GM12864 (cell line): Measurements from ENCODE around the gene TSPAN3.
A peak's percentile ranks its signal among the peaks of the same experiment; 100 is the strongest.

Experiments
- DNase-seq: peaks from one replicate; pipeline ENCODE4 v3.0.0-alpha.2; 2011; ENCODE audit warnings: low read depth
- H3K4me3 ChIP-seq: 2 replicates; pipeline ENCODE4 v1.5.1; 2011; ENCODE audit warnings: mild to moderate bottlenecking, low read depth, low read length, control low read depth
- TF ChIP-seq, protein P1 (sequence below): IDR thresholded peaks from 2 replicates; pipeline ENCODE4 v1.5.1; 2011; ENCODE audit warnings: low read depth, mild to moderate bottlenecking, moderate library complexity, low read length, control low read depth, inconsistent platforms; ENCODE audit errors: missing control alignments

The TSPAN3 gene

DNA sequence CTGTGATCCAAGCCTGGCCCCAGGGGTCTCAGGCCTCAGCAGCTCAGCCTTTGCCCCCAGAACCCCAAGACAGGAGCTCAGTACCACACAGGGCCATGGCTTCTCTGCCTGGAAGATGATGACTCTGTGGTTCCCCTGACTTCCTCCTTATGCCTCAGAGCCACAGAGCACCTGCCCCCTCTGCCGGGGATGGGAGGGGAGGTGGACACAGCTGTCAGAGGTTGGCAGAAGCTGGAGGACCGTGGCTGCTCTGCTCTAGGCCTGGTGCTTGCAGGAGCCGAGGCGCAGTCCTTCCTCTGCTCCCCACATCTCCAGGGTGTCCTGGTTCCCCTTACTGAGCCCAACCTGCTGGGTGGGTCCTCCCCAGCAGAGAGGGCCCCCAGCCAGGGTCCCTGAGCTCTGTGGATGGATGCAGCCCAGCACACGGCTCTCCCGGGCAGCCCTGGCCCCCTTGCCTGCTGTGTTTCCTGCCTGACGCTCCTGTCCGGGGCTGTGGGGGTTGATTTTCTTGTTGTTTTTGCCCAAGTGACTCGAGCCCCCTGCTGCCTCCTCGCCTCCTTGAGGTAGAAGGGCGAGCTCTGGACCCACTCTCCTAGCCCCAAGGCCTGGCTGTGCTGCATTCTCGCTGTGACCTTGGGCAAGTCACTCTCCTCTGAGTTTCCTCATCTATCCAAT is 39.4 kb downstream of the TSPAN3 start:
- DNase-seq = no peak
- H3K4me3 ChIP-seq = no peak overlapping the region
- TF ChIP-seq, protein P1, sequence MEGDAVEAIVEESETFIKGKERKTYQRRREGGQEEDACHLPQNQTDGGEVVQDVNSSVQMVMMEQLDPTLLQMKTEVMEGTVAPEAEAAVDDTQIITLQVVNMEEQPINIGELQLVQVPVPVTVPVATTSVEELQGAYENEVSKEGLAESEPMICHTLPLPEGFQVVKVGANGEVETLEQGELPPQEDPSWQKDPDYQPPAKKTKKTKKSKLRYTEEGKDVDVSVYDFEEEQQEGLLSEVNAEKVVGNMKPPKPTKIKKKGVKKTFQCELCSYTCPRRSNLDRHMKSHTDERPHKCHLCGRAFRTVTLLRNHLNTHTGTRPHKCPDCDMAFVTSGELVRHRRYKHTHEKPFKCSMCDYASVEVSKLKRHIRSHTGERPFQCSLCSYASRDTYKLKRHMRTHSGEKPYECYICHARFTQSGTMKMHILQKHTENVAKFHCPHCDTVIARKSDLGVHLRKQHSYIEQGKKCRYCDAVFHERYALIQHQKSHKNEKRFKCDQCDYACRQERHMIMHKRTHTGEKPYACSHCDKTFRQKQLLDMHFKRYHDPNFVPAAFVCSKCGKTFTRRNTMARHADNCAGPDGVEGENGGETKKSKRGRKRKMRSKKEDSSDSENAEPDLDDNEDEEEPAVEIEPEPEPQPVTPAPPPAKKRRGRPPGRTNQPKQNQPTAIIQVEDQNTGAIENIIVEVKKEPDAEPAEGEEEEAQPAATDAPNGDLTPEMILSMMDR = peak; percentile 27

DNA sequence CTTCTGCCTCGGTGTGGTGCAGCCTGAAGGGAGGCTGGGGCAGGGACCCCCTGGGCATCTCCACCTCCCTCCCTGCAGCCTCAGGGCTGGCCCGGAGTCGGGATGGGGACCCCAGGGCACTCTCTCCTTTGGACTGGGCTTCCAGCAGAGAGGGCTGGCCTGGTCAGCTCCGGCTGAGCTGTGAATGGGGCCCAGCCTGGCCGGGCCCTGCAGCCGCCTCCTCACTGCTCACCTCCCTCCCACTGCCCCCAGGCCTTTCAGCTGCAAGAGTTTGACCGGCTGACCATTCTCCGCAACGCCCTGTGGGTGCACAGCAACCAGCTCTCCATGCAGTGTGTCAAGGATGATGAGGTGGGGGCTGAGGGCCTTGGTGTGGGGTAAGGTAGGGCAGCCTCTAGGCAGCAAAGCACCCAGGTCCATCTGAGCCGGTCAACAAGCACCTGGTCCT is 40.0 kb downstream of the TSPAN3 start:
- no peak for DNase-seq
- no peak overlapping the region for H3K4me3 ChIP-seq
- TF ChIP-seq, protein P1 = no peak

DNA sequence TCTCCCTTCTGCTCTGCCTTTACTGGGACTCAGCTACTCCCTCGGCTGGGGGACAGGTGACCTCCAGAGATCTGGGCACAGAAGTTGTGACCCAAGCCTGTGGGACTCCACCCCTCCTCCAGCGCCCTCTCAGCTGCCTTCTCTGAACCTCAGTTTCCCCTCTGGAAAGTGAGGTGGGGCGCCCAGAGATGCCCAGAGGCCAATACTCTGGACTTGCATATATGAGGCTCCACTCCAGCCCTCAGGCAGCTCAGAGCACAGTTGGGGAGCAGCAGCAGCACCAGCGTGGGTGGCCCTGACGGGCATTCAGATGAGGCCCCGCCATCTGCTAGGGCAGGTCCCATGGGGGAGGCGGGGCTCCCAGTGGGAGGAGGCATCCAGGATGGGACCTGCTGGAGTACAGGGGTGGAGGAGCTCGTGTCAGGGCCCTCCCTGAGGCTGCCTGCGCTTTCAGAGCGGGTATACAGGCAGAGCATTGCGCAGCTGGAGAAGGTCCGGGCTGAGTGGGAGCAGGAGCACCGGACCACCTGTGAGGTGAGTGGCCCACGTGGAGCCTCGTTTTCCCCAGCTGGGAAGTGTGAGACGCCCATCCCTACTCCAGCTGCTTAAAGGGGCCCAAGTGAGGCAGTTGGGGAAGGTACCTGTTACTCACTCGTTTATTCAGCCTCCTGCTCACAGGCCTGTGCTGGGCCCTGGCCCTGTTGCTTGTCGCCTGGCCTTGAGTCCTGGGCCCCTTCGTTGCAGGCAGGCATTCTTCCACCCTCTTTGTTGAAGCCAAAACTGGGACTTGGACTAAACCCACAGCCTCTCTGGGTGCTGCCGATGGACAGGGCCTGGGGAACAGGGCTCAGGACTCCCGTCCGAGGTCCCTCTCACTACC is 40.6 kb downstream of the TSPAN3 start:
- H3K4me3 ChIP-seq = no peak overlapping the region
- DNase-seq = no peak
- TF ChIP-seq, protein P1 = no peak

DNA sequence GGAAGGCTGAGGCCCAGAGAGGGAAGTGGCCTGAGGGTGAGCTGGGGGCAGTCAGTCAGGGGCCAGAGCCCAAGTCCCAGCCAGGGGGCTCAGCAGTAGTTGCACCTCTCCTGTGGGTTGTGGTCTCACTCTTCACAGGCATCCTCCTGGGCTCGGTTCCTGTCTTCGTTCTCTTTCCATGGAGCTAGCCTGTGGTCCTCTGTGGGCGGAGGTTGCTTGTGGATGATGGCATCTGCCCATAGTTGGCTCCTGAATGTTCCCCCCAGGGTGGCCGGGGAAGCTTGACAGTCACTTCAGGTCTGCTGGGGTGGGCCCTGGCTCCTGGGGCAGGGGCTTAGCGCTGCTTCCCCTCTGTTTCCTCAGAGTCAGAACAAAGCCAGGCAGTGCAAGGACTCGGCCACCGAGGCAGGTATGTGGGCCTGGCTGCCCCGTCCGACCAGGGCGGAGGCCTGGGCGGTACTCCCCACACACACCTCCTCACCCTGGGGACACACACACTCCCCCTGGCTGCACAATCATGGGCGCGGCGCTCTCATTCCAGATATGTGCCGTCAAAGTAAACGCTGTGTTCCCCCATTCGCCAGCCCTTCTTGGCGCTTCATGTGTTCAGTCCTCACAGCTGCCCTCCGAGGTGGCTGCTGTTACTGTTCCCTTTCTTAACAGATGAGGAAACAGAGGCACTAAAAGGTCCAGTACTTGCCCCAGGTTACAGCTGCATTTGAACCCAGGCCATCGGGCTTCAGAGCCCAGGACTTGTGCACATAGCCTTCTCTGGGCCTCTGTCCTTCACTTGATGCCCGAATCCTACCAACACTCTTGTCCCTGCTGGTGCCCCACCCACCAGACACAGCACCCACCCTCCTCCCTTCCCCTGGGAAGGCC is 41.5 kb downstream of the TSPAN3 start:
- H3K4me3 ChIP-seq = no peak overlapping the region
- TF ChIP-seq, protein P1 = no peak
- no peak for DNase-seq

DNA sequence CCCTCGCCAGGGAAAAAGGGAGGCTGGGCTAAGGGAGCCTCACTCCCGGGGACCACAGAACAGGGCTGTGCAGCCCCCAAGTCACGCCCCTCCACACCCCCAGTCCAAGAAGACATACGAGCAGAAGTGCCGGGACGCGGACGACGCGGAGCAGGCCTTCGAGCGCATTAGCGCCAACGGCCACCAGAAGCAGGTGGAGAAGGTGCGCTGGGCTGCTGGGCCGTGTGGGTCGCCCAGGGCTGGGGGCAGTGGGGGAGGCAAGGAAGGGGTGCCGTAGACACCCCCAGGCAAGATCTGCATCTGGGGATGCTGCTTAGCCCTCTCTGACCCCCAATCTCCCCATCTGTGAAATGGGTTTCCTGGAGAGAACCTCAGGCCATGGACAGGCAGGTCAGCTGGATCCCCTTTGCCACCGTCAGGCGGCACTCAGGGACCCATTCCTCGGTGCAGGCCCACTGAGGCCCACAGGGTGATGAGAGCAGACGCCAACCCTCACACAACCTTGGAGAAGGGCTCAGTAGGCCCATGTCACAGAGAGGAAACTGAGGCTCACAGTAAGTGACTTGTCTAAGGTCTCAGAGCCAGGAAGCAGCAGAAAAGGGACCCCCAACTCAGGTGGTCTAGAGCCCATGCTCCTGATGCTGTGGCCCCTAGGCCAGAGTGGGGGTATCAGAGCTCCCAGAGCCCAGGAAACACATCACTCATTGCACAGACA is 42.3 kb downstream of the TSPAN3 start:
- no peak overlapping the region for H3K4me3 ChIP-seq

More for the DNA sequence above, 42.3 kb downstream of the TSPAN3 start:
- TF ChIP-seq, protein P1 = no peak
- DNase-seq = no peak
